Activated gamma-delta T cell (primary cell): ENCODE measurements around the gene RIMS3.

Experiments
- DNase-seq: peaks from one replicate; lab custom pipeline; 2025; lab: John Stamatoyannopoulos, UW

The RIMS3 gene

DNA sequence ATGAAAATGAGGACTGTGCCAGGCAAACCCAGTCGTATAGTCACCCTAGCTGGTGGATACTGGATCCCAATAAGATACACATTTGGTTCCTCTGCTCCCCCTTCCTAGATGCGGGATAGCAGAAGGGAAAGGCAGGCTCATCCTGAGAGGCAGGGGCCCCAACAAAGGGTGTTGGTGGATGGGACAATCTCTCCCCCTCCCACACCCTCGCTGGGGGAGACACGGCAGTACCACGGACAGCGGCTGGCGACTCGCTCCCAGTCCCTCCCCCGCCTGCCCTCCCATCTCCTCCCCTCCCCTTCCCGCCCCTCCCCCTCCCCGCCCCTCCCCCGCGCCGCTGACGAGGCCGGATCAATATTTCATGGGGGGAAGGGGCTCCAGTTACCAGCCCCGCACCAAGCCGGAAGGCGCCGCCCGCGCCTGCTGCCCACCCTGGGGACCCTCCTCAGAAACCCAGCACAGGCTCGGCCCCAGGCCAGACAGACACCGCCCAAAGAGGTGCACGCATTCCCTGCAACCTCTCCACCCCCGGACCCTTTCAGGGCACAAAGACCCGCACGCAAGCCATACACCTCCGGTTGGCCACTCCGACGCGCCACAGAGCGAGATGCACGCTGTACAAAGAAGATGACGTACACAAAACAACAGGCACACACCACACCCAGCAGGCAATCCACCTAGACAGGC lies 11.5 kb downstream of the RIMS3 start:
- no peak for DNase-seq

DNA sequence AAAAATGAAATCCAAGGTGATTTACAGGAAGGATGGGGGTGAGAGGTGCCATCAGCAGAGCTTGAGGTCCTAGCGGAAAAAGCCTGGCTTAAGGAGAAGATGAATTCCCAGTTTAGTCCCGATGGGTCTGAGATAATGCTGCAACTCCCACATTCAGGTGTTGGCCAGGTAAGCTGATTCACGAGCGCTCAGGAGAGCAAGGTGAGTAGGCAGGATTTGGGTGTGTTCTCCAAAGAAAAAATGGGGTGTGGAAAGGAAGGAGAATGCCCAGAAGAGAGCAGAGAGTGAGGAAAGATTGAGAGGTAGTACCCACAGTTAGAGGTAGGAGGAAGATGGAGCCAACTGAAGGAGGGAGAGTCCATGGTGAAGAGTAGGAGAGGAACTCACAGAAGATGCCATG lies 12.5 kb downstream of the RIMS3 start:
- DNase-seq: no peak

DNA sequence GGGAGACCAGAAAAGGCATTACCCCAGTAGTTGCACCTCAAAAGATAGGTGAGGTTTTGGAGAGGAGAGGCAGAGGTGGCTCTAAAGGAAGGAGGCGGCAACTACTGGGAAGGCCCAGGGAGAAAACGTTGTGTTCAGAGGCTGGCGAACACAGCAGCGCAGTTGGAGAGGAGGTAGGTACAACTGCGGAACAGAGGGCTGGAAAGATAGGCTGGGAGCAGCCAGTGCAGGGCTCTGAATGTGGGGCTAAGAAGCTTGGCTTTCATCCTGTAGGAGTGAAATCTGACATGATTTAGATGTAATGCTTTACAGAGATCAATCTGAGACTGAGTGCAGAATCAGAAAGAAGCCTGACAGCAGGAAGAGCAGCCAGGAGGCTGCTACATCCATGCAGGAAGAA lies 13.0 kb downstream of the RIMS3 start:
- DNase-seq: no peak

DNA sequence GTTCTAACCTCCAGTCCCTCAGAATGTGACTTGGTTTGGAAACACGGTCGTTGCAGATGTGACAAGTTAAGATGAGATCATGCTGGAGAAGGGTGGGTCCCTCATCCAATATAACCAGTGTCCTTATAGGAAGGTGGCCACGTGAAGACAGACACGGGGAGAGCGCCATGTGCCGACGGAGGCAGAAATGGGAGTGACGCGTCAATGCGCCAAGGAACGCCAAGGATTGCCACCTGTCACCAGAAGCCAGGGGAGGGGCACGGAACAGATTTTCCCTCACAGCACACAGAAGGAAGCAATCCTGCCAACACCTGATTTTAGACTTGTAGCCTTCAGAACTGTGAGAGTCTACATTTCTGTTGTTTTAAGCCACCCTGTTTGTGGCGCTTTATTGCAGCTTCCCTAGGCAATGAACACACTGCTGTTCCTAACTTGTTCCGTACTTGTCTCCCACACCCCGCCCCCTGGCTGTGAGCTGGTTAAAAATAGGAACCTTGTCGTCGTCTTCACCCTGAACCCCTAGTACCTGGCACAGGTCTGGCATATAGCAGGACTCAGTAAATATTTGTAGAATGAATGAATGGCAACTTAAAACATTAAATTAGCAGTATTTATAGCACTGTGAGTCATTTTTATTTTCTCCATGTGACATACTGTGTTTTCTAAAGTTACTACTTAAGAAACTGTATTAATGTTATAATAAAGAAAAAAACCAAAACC lies 14.2 kb downstream of the RIMS3 start:
- no peak for DNase-seq

DNA sequence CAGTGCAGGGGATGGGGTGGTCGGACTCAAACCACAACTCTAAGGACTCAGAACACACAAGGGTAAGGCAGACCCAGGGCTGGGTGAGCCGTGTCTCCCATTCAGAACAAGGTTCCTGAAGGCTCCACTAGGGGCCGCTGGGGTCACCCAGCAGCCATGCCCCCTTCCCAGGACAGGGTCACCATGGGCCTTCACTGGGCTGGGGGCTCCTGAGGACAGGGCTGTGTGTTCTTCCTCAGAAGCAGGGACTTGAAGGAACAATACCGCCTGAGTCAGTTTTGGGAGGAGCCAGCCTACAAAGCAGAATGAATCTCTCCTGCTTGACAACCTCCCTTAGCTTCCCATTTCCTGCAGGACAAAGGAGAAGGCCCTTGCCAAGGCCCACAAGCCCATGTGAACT lies 15.4 kb downstream of the RIMS3 start:
- no peak for DNase-seq

DNA sequence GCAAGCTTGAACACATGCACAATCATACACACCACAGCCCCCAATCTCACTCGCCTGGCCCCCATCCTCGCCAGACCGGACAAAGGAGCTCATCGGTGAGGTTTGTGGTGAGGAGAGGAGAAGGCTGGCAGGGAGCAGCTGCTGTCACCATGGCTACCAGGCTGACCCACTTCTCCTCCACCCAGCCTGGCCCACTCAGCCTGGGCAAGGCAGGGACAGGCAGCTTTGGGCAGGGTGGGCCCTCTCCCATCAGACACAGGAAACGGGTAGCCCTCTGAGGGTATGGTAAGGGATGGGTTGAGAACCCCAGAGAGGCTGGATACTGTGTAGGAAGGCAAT lies 15.9 kb downstream of the RIMS3 start:
- DNase-seq: no peak

DNA sequence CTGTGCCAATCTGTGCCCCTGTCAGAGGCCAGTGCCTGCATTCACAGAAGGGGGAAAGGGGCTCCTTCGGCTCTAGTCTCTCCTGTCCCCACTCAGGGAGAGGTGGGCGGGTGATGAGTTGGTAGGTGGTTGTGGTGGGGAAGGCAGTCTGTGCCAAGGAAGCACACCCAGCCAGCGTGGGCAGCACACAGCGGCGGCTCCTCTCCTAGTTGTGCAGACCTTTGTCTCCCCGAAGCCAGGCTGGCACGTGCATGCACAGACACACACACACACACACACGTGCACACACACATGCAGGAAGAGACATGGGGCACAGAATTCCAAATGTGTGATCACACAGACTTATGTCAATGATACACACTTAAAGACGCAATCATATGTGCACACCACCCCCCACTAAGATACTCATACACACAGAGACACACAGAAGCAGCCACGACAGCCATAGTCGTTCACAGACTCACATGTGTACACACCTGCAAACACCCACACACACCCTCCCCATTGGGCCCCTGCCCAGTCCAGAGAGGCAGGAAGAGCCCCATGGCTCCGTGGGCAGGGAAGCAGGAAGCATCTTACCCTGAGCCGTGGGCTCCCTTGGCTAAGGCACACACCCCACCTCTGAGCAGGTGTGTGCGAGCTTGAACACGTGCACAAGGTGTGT lies 16.4 kb downstream of the RIMS3 start:
- DNase-seq: no peak

DNA sequence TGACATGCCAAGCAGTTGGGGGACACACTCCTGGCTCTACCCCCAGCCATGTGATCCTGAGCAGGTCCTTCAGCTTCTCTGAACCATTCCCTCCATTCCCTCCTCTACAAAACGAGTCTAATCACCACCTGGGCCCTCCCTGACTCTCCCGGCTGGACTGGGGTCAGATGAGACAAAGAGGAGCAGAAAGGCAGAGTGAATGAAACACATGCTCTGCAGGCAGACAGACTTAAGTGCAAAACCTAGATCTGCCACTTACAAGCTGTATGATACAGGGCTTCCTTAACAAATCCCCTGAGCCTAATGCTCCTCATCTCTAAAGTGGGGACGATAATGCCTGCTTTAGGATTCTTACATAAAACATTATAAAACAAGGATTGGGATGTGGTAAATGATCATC lies 17.3 kb downstream of the RIMS3 start:
- DNase-seq: no peak

DNA sequence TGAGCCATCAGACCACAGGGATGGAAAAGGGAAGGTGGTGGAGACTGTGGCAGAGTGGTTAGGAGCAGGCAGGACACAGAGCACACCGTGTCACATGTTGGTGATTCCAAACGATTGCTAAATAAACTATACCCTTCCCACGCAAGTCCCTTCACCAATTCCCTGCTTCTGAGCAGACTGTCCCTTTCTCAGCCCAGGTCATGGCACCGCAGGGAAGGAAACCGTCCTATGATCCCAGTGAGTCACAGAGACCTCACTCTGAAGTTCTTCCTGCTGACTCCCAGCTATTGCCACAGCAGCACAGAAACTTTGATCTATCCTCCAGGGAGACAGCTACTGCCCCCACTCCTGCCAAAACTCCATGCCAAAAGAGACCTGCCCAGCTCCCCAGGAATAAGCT lies 19.2 kb downstream of the RIMS3 start:
- no peak for DNase-seq

DNA sequence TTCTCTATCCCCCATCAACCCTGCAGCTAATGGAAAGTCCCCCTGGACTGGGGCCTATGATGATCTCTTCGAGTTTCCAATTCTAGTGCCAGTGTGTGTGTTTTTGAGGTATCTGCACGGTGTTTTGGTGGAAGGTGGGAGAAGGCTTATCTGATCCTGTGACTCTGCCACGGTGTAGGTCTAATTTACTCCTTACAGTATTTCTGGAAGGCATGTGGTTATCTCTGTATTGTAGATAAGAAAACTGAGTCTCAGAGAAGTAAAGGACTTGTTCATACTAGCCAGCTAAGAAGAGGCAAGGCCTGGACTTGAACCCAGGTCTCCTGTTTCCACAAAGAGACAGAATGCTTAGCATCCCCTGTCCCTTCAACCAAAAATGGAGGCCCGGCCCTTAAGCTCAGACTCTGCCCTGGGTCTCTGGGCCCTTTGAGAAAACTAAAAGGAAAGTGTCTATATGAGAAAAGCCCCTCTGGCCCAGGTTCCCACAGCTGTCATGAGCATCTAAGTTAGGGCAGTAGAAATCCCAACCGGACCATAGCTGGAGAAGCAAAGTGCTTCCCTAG lies 20.3 kb downstream of the RIMS3 start:
- no peak for DNase-seq

DNA sequence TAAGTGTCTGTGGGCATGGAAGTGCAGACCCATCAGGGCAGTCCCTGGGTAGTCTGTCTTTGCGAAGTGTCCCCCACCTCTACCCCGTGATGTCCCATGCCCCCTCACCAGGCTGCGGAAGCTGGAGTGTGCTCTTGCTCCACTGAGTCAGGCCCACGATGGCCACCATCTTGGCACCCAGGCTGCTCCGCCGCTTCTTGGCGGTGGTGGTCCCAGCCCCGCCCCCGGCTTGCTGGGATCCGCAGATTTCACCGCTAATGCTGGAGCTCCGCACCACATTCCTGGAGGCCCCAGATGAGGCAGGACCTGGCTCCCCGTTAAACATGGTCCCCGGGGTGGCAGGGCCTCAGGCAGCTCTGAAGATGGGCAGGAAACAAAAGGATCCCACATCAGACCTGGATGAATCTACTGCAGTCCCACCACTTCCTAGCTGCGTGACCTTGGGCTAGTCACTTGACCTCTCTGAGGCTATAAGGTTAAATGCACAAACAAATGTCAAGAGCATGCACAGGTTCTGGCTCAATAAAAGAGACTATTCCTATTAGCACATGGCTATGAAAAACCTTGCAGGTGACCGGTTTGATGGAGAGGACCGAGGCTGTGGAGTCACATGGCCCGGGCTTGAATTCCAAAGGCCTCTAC lies 23.8 kb downstream of the RIMS3 start:
- DNase-seq: no peak

DNA sequence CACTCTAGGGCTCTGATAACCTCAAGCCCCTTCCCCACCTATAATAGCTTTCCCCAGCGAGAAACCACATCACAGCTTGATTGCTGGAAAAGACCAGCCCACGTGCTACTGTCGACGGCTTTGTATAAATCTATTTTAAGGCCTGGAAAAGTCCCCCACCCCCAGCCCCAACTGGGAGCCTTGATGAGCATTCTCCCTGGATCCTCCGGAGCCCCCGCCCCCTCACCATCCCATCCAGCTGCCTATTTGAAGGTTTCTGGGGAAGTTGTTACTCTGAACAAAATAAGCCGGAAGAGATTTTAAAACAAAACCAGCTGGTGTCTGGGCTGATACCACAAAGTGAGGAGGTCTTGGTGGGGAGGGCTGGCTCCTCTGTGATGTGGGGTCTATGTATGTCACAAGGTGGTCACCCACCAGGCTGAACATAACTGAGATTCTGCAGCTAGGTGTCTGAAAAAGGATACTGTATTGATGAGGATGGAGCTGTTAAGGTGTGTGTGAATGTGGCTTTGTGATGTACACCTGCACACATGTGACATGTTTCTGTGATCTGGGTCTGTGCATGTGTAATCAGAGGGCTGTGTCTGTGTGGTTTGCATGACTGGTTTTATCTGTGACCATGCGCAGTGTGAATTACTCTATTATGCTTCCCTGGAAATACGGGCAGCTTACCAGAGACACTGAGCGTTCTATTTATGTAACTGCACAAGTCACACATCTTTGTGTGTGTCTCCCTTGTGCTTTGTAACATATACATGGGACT lies 25.0 kb downstream of the RIMS3 start:
- DNase-seq: no peak

DNA sequence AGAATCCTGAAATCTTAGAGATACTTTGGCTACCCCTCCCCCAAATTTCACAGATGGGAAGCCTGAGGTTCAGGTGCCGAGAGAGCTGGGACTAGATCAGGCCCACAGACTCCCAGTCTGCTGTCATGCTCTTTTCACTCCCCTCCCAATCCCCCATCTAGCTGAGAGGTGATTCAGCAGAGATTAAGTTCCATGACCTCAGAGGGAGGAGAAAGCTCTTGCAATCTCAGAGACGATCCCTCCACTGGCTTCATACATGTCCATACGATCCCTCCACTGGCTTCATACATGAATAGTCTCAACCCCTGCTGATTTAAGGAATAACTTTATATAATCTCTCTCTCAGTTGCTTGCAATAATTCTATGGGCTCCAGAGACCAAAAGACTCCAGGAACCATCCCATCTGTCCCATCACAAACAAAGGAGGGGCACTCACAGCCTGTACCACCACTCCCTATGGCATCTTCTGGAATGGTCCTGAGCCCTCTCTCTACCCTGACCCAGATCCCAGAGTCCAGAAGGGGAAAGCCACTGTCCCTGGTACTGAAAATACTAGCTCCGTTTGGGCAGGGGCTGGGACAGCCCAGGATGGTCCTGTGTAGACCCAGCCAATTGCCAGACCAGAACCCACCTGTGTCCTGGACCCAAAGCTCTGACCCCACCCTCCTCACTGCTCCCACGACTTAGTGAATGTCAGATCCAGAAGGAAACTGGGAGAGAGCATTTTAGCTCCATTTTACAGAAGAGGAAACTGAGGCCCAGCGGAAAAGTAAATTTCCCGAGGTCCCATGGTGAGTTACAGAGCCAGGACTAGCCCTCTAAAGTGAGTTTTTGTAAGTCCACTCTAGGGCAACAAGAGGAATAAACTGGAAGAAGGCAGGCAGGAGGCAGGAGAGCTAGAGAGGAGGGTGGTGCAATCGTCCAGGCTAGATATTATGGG lies 27.1 kb downstream of the RIMS3 start:
- no peak for DNase-seq

DNA sequence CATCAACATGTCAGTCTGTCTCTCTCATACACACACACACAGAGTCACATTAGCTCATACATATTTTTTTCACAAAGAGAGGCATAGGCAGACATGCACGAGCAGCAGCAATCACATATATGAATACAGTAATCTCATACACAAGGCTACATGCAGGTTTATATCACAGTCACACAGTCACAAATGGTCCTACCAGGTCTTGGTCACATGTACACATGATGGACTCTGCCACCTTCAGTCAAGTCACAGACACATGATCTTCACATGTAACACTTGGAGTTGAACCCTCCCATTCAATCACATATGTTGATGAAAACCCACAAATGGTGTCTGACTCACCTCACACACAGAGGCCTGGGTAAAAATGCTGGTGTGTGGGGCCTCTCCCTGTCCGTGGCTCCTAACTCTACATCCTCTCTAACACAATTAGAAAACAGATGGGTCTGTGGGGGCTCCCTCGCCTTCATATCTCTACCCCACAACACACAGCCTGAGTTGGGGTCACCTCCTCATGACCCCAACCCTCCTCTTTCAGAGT lies 27.9 kb downstream of the RIMS3 start:
- DNase-seq: no peak

DNA sequence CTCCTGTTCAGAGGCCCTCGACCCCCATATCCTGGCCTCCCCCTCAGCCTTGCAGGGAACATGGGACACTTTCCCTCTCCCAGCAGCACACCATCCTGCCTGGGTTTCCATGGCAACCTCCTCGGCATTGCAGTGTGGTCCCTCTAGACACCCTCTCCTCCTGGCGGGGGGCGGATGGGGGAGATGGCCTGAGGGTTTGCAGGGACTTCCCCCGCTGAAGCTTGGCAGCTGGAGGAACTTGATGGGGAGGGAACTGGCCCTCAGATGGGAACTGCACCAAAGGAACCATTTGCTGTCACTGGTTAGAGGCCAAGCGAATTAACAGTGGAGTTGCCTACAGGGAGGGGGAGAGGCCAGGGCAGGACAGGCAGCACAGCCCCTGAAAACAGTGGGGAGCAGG lies 28.7 kb downstream of the RIMS3 start:
- no peak for DNase-seq

DNA sequence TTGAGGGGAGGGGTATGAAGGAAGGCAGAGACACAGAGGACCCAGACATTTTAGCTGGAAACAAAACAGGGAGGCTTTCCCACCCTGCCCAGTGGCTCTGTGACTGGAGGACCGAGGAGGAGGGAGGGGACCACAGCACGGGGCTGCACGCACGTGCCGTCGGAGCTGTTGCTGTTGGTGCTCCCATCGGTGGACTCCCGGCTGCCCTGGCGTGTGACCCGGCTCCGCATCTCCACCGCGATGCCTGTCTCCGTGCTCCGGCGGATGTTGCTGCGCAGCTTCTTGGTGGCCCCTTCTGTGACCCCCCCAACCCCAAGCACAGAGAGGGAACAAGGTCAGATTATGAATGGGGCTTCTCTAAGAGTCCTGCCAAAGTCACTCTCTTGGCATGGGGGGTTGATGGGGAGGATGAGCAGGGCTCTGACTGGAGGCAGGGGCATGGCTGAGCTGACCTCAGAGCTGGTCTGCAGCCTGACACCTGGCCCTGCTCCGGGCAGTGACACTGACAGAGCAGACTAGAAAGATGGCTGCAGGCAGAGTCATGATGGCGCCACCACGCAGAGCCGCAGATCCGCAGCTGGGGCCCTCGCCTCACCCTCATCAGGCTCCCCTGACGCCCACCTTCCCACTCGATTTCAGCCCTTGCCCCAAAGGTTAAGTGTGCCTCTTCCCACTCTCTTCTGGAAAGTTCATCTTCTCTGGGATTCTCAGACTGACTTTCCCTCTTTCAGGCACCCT lies 29.6 kb downstream of the RIMS3 start:
- no peak for DNase-seq

DNA sequence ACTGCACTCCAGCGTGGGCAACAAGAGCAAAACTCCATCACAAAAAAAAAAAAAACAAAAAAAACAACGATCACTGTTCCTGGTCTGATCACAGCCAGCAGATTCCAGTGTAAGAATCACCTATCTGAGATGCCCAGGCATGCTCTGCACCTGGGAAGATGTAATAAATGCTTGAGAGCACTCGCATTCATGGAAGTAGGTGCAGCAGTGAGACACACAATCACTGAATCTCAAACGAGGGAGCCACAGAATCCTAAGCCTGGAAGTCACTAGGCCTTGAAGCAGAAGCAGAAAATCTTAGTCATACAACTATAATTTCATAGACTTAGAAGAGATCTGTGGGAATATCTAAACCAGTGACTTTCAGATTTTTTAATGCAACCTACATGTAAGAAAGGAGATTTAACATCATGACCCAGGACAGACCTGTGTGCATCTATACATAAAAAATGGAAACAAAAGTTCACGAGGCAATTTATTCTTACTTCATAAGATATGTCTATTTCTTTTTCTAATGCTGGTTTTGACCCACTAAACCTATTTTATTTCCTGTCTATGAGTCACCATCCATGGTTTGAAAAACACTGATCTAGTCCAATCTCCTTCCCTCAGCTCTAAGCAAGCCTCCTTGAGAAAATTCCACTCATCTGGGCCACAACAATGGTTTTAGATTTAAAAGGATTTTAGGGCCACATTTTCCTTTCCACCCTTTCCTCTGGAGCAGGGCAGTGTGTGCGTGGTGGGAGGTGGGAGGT lies 30.4 kb downstream of the RIMS3 start:
- no peak for DNase-seq

DNA sequence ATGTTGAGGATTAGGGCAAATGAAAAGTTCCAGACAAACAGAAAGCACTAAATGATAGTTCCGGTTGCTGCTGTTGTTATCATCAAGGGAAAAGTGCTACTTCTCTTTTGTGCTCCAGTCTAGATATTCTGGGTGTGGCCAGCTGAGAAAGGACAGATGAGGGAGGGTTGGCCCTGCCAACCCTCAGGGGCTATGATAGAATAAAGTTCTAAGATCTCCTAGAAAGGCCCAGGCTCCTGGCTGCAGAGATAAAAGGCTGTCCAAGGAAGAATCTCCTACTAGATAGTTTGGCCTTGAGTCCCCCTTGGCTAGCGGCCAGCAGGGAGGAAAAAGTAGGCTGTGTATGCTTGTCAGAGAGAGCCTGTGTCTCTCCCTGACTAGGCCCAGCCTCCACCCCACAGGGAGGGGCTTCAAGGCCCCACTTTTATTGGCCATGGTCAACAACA lies 31.5 kb downstream of the RIMS3 start:
- DNase-seq: no peak

DNA sequence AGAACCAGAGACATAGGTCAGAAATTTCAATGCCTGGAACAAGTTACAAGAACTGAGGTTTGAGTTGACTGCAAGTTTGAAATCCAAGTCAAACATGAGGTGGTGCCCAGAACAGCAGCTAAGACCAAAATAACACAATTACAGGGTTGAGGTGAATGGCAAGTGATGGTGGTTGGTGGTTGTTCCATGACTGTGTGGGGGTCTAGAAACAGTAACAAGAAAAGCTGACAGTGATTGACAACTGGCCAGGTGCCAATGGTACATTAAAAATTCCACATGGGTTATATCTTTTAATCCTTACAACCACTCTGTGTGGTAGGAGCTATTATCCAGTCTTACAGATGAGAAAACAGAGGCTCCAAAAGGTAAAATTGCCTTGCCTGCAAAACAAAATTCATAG lies 32.0 kb downstream of the RIMS3 start:
- no peak for DNase-seq
